Measurements from ENCODE around the gene NLK.
"Not testable (repeated sequence)": the region's sequence is repeated elsewhere in the genome, so short reads cannot be mapped to it uniquely, and the experiment has no call there.

The NLK gene

DNA sequence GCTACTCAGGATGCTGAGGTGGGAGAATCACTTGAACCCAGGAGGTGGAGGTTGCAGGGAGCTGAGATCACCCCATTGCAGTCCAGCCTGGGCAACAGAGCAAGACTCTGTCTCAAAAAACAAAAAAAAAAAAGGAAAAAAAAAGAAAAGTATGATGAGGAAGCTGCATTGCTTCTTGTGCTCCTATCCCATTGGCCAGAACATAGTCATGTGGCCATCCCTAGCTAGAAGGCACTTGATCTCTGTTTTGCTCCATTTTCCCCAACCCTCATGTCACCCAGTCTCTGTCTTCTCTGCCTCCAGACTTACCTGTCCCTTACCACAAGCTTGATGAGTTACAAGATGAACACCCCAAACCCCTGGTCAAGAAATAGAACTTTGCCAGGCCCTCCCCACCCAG lies 163.8 kb downstream of the NLK start:
- DNase-seq = no peak

DNA sequence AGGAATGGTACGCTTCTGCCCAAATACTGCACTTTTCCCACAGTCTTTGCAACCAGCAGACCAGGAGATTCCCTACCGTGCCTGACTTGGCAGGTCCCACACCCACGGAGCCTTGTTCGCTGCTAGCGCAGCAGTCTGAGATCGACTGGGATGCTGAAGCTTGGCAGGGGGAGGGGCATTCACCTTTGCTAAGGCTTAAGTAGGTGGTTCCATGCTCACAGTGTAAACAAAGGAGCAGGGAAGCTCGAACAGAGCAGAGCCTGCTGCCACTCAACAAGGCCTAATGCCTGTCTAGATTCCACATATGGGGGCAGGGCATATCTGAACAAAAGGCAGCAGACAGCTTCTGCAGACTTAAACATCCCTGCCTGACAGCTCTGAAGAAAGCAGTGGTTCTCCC lies 169.3 kb downstream of the NLK start:
- no peak for DNase-seq

DNA sequence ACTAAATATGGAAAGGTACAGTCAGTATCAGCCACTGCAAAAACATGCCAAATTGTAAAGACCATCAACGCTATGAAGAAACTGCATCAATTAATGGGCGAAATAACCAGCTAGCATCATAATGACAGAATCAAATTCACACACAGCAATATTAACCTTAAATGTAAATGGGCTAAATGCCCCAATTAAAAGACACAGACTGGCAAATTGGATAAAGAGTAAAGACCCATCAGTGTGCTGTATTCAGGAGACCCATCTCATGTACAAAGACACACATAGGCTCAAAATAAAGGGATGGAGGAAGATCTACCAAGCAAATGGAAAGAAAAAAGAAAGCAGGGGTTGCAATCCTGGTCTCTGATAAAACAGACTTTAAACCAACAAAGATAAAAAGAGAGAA lies 171.1 kb downstream of the NLK start:
- DNase-seq = not testable (repeated sequence)

DNA sequence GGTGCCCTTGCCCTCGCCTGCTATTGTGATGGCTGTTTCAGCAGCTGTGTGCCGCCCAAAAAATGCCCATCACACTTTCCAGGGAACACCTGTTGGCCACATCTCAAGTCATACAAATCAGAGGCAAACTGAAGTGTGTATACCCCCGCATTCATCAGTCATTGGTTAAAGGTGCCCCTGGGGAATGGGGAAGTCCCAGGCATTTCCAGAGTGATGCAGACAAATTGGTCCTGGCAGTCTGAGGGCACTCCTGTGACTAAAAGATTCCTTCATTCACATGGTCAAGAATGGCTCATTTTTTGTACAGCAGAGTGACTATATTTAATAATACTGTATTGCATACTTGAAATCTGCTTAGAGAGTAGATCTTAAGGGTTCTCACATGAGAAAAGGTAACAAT lies 173.6 kb downstream of the NLK start:
- DNase-seq = no peak

DNA sequence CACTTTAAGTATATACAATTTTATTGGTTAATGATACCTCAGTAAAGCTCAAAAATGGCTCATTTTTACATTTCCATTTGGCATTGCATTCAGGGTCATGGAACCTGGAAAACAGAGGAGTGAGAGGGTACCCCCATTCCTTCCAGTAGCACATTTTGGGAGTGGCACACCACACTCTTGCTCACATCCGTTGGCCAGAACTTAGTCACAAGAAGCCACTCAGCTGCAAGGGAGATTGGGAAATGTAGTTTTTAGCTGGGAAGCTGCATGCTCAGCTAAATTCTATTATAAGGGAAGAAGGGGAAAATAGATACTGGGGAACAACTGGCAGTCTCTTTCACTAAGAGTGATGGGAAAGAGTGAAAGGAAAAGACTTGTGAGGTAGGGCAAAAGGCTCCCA lies 174.1 kb downstream of the NLK start:
- DNase-seq = no peak

DNA sequence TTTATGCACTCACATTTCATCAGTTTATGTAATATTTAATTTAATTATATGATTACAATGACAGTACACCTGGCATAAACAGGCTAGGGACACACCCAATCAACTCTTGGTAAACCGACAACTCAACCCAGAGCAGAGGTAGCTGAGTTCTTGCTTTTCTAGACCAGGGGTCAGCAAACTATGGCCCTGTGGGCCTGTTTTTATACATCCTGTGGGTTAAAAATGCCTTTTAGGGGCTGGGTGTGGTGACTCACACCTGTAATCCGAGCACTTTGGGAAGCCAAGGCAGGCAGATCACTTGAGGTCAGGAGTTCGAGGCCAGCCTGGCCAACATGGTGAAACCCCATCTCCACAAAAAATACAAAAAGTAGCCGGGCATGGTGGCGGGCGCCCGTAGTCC lies 177.3 kb downstream of the NLK start:
- no peak for DNase-seq

DNA sequence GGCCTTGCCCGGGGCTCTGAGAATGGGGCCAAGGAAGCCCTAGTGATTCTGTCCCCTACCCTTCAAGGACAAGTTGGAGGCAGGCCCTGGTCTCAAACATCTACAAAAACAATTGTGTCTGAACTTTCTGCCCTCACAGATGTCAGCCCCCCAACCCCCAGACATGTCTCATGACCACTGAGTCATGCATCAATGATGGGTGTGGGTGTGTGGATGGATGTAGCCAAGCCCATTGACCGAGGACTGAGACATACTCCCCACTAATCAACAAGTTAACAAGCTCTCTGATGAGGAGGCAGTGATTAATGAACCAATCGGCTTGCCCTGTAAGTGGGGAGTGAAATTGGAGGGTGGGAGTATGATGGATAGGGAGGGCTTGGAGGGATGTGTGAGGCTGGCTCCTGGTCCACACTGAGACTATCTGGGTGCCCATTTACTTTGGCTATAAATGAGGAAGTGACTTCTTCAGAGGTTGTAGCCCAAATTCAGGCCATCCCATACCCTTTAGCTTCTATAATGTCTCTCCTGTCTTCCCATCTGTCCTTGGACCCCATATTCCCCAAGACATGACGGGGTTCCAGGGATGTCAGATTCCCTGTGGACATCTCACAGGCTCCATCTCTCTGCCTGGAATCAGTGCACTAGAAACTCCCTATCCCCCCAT lies 179.4 kb downstream of the NLK start:
- DNase-seq = no peak

DNA sequence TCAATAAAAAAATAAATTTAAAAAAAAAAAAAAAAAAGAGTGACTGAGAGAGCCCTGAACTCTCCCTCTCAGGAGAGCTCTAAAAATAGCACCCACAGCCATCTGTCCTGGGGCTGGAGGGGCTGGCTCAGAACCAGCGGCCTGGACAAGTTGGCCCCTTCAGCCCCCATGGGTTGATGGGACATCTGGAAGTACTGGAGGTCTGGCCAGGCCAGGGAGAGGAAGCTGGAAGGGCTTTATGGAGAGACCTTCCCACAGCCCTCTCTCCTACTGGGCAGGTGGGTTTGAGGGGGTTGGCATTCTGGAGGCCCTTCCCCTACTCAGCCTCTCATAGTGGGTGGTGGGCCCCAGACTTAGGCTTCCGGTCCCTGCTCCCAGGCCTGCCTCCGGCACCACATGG lies 182.8 kb downstream of the NLK start:
- no peak for DNase-seq

DNA sequence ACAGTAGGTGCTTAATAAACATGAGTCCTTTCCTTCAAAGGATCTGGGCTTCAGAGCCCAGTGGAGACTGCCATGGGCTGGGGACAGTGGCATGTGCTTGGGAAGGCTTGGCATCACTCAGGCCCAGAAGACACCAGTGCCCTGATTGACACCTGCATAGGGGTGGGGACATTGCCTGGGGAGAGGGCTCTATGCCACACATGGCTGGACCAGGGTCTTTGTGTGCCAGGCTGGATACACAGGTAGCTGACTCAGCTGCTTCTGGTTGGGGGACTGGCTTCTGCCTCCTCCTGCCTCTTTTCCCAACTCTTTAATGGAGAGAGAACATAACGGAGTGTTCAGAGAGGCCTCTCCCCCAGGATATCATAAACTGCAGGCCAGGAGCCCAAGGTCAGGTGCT lies 183.4 kb downstream of the NLK start:
- no peak for DNase-seq

DNA sequence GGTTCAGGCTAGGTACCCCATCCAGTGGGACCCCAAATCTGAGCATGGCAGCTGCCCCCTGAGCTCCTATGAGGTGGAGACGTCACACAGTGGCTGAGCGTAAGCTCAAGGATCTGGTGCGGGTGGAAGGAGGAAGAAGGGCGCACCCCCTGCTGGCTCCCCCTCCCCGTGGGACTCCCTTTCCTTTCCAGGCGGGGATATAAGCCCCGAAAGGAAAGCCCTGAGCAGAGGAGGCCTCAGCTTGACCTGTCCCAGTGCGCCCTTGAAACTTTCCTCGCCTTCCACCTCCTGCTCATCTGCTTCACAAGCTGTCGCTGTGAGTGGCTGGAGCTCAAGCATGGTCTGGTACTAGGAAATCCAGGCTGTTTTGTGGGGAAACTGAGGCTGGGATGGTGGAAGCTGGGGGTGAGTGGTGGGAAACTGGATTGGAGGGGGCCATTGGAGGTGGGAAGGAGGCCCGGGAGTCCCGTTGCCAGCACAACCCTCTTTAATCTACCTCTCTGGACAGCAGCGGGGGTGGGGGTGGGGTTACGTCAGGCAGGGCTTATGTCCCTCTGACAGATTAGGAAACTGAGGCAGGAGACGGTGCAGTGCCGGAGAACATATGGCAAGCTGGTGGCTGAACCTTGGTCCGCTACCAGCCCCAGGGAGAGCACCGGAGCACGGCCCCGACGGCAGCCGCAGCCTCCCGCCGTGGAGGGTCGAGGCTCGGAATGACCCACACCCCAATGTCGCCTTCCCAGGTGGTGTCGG lies 184.3 kb downstream of the NLK start:
- no peak for DNase-seq

DNA sequence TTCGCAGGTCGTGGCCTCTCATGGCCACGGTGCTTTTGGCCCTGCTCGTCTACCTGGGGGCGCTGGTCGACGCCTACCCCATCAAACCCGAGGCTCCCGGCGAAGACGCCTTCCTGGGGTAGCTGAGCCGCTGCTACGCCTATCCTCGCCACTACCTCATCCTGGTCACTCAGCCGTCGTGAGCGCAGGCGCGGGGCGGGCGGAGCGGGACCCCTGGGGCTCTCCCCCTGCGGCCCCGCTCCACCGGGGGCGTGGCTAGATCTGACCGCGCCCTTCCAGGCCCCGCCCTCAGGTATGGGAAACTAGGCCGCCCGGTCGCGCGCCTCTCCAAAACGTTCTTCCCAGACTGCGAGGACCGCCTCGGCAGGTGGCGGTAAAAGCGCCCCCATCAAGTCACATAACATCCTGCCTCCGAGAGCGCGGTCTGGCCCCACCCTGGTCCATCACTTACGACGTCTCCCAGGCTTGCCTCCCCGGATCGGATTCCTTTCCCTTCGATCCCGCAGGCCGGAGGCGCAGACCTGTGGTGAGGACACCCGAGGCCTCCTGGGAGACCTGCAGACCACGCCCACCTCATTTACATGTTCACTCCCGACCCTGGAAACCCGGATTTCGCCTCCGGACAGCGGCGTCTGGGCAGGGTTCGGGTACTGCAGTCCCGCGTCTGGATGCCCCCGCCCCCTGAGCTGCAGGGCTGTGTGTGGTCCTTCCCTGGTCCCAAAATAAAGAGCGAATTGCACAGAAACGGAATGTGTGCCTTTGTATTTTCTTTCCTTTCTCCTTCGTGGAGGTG lies 185.0 kb downstream of the NLK start:
- peak; percentile 1 for DNase-seq

DNA sequence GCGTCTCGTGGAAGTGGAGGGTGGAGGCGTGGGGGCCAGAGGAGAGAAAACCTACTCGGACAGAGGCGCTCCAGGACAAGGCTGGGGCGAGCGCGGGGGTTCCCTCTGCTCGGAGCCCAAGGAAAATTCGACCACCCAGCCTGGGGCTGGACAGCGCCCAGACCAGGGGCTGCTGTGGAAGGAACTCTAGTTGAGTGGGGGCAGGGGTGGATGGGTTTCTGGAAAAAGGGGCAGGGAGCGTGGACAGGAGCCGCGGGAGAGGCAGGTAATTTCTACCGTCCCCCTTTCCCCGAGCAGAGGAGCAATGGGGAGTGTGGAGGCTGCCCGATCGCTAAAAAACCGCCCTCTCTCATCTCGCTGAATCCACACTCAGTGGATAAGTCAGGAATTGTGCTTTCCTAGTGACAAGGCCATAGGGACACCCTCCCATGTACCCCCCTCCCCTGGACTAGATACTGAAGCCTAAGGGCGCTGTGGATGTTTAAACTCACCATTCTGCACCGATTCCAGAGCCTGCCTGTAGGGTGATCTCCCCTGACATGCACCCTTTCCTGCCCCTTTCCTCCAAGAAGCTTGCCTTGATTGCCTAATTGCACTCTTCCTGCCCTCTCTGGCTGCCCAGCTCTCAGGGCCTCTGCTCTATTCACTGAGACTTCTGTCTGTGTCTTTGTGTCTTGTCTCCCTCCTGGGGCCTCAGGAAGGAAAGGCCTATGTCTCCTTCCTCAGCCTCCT lies 185.8 kb downstream of the NLK start:
- DNase-seq = no peak

DNA sequence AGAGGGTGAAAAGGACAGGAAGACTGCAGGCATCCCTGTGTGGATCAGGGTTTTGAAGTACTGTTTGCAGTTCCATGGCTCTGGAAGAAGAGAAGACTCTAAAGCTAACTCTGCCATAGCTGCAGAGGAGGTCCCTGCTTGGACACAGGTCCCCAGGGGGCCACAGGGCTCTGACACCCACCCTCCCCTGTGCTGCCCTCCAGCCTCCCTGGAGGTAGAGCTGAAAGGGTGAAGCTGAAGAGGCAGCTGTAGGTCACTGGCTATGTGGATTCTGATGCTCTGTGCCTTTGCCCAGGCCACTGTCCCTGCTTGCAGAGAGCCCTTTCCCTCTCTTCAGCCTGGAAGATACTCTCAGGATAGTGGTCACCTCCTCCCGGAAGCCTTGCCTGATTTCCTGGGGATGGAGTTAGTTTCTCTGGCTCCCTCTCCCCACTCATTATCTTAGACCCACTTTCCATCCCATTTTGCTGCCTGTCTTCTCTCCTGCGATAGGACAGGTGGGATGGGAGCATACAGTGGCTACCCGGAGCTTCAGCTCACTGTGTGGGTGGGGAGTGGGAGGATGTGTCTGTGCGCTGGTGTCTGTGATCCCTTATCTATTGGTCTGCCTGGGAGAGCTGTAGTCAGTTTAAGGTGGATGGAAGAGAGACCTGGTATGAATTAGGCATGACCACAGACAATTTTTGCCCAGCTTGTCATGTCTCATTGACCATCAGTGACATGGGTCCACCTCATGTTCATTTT lies 186.7 kb downstream of the NLK start:
- no peak for DNase-seq

DNA sequence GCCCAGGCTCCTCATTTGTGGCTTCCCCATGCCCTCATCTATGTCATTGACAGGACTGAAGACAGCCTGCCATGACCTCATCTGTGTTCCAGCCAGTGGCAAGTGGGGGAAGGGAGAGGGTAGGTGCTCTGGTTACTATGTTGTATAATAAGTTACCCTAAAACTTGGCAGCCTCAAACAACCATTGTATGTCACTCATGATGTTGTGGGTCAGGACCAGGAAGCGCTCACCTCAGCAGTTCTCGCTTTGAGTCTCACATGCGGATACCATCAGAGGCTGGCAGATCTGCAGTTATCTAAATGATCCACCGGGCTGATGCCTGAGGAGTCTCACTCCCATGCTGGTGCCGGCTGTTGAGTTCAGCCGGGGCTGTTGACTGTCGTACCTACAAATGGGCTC lies 187.5 kb downstream of the NLK start:
- DNase-seq = no peak

DNA sequence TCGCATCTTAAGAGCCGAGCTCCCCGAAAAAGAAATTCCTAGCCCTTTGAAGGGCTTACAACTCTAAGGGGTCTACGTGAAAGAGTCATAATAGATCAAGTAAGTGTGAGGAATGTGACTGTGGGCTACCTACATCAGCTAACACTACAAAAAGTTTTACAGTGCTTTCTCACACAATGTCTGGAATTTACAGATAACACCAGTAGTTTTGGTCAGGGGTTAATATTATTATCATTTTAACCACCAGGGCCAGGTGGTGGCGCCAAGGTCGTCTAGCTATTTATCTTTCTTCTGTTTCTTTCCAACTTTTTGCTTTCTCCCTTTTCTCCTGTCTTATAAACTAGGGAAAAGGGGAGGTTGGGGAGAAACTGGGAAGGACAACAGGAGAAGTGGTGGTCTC lies 188.1 kb downstream of the NLK start:
- not testable (repeated sequence) for DNase-seq

DNA sequence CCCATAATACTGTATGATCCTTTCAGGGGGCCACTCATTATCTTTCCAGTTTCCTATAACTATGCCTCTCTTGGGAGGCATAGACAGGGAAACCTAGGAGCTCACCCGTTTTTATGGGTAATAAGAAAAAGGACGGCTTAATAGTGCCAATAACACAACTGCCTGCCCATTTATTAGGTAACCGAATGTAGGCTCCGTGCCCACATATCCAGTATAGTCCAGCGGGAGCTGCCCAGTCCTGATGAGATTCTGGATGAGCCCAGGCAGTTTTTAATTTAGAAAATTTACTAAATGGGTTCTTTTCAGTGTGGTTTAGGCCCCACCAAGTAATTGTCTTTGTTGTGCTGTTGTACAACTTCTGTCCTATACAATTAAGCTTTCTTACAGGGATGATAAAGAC lies 189.1 kb downstream of the NLK start:
- DNase-seq = not testable (repeated sequence)

DNA sequence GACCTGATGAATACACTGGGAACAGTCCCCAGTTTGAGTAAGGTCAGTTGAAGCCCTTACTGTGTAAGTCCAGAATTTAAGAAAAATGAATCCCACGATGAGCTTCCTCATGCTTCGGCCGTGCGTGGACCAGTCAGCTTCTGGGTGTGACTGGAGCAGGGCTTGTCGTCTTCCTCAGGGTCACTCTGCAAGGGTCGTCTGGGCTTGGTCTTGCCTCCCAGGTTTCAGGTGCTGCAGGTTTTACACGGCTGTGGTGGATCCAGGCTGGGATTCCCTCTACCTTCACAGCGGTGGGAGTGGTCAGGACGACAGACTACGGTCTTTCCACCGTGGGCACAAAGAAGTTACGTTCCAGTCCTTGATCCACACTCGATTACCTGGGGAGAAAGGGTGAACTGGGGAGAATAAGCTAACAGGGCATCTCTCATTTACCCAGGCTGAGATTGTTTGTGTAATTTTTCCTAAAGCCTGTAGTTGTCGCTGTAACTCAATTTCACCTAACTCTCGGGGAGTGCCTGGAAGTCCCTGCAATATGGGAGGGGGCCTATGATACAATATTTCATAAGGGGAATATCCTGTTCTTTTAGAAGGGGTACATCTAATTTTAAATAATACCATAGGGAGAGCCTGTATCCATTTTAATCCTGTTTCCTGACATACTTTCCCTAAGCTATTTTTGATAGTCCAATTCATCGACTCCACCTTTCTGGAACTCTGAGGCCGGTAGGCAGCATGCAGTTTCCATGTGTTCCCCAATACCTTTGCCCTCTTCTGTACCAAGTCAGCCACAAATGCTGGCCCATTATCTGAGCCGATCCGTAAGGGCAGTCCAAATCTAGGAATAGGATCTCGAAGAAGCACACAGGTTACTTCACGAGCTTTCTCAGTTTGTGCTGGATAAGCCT lies 190.7 kb downstream of the NLK start:
- DNase-seq = peak; percentile 15

DNA sequence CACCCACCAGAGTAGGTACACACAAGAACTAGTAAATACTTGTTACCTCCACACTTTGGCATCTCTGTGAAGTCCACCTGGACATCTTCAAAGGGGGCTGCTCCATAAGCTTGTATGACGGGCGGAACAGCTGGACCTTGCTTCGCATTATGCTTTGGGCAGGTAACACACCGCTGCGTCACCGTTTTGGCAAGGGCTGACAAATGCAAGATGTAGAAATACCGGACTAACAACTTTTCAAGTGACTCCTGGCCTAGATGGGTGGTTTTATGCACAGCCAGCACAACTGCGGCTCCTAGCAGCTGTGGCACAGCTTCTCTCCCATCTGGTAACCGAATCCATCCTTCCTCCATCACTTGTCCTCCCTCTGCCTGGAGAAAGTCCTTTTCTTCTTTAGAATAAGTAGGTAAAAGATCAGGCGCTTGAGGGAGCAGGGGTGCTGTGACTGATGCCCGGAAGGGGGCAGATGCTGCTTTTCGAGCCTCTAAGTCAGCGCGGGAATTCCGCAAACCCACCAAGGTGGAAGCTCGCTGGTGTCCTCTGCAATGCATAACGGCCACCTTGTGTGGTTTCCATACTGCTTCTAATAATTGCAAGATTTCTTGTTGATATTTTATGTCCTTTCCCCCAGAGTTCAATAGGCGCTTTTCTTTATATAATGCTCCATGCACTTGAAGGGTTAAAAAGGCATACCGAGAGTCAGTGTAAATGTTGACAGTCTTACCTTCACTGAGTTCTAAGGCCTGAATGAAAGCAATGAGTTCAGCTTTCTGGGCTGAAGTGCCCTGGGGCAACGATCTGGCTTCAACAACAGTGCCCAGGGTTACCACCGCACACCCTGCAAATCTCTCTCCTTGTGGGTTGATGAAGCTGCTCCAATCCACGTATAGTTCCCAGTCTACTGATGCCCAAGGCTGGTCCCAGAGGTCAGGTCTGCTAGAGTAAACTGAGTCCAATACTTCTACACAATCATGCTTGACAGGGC lies 191.7 kb downstream of the NLK start:
- not testable (repeated sequence) for DNase-seq

DNA sequence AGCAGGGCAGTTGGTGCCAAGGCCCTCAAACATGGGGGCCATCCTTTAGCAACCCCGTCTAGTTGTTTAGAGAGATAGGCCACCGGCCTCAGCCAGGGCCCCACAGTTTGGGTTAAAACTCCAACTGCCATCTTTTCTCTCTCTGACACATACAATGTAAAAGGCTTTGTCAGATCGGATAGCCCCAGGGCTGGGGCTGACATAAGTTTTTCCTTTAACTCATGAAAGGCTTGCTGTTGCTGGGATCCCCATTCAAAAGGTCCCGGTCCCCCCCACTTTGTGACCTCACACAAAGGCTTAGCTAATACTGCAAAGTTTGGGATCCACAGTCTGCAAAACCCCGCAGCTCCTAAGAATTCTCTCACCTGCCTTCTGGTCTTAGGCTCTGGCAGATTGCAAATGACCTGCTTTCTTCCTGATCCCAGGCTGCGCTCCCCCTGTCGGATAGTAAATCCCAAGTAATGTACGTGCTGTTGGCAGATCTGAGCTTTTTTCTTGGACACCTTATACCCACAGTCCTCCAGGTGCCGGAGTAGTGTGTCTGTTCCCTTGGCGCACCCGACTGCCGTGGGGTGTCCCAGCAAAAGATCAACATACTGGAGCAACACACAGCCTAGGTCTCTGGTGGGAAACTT lies 192.7 kb downstream of the NLK start:
- not testable (repeated sequence) for DNase-seq

All from CD4-positive, alpha-beta T cell treated with Interleukin-10 for 1 hour (primary cell).